Transverse colon (tissue), 4 donors: Measurements from ENCODE around the gene FKBP5. TPM values are rescaled to one million over a fixed set of nuclear protein-coding genes. Genes with fewer than 3 reads are reported as not detected.
"Not testable (repeated sequence)": the region's sequence is repeated elsewhere in the genome, so short reads cannot be mapped to it uniquely, and the experiment has no call there.

Experiments used
- DNase-seq: peaks from one replicate; pipeline ENCODE4 v3.0.0-alpha.2; 2019
- H3K27ac ChIP-seq, 4 donors: fragments of 200-600 bp; sonication (generic); 2 replicates each; pipeline ENCODE4 v1.5.1; 2016 to 2018; ENCODE audit warnings: inconsistent platforms in 4 of 4
- H3K27me3 ChIP-seq: fragments of 200-600 bp; sonication (generic); 2 replicates; pipeline ENCODE4 v1.5.1; 2017; ENCODE audit warnings: inconsistent platforms
- H3K36me3 ChIP-seq, 4 donors: fragments of 200-600 bp; sonication (generic); 2 replicates each; pipeline ENCODE4 v1.5.1; 2017 to 2019; ENCODE audit warnings: inconsistent platforms in 4 of 4
- H3K4me1 ChIP-seq, 4 donors: fragments of 200-600 bp; sonication (generic); 2 replicates each; pipeline ENCODE4 v1.5.1; 2017 to 2020; ENCODE audit warnings: inconsistent platforms in 4 of 4
- H3K4me3 ChIP-seq, 4 donors: fragments of 200-600 bp; sonication (generic); 1 replicate in 1 of 4; 2 replicates in 3 of 4; pipeline versions ENCODE4 v1.5.1 to v1.6.1; 2017 to 2019; ENCODE audit warnings: inconsistent platforms in 4 of 4
- H3K9me3 ChIP-seq, 2 donors: fragments of 200-600 bp; sonication (generic); 2 replicates each; pipeline ENCODE4 v1.5.1; 2017 to 2019; ENCODE audit warnings: inconsistent platforms in 2 of 2
- CTCF ChIP-seq, 5 experiments: fragments of 200-600 bp in 3 of 5; fragments of 450-650 bp in 2 of 5; sonication (generic) in 3 of 5; IDR thresholded peaks; 1 replicate in 2 of 5; 2 replicates in 3 of 5; pipeline ENCODE4 v1.5.1; 2016 to 2017; ENCODE audit warnings: antibody characterized with exemption in 5 of 5, inconsistent platforms in 3 of 5, mild to moderate bottlenecking in 2 of 5, moderate library complexity in 1 of 5
- EP300 ChIP-seq: sonication (generic); formaldehyde crosslinking; IDR thresholded peaks from one replicate; pipeline ENCODE4 v1.6.1; 2017; ENCODE audit warnings: antibody characterized with exemption, low read depth
- POLR2A ChIP-seq: fragments of 450-650 bp; IDR thresholded peaks from one replicate; pipeline ENCODE4 v1.6.1; 2016; ENCODE audit warnings: antibody characterized with exemption, mild to moderate bottlenecking, moderate library complexity
- POLR2AphosphoS5 ChIP-seq, 3 donors: sonication (generic); formaldehyde crosslinking; IDR thresholded peaks; one replicate each; pipeline ENCODE4 v1.6.1; 2016; ENCODE audit warnings: antibody characterized with exemption in 3 of 3
- WGBS, 2 donors: methylation state at CpG; one replicate each; pipeline ENCODE4 v1.1.5; 2018; ENCODE audit warnings: low coverage in 1 of 2; 5-methylcytosine and 5-hydroxymethylcytosine counted together
- in situ Hi-C, 4 donors: fragments of 200-750 bp; cut with MboI; loops; one replicate each; pipeline versions ENCODE4 v1.15.0 to v1.15.1; 2017; ENCODE audit warnings: low sequenced_read_pairs in 3 of 4, low pct_ligation_motif_present in 1 of 4, low pct_unique_long_range_greater_than_20kb in 1 of 4
- intact Hi-C: fragments of 100-400 bp; cut with DNase I; formaldehyde crosslinking; loops from one replicate; pipeline ENCODE4 v1.15.1; 2023; ENCODE audit warnings: low total_unique reads
- total RNA-seq, 4 donors: library from RNA; depleted of rRNA; stranded (reverse); fragments of >200 nt; gene quantifications; one replicate each; pipeline ENCODE4 v1.1.0, GENCODE V29; 2016

FKBP5 gene
- total RNA-seq, 4 donors from 2014 or later = 82.8 to 299 (median 254) TPM

- H3K27me3 ChIP-seq = no peaks in the 10 kb centered on the region
- no peaks in the 10 kb centered on the region for H3K9me3 ChIP-seq
- no peak for DNase-seq
- H3K4me1 ChIP-seq = no peaks in the 10 kb centered on the region
- H3K36me3 ChIP-seq = no peaks in the 10 kb centered on the region
- no peak overlapping the region for H3K27ac ChIP-seq
- WGBS, 2 donors = 84 to 86% methylated on average over 2 of the region's 2 CpGs
- intact Hi-C loops (no loop called here), in situ Hi-C loops (no loop called here)
- no peak for TF ChIP-seq POLR2AphosphoS5 (IDR thresholded peaks at IDR 0.05)
- TF ChIP-seq POLR2A = no peak
- no peak for TF ChIP-seq EP300
- no peak for TF ChIP-seq CTCF (IDR thresholded peaks at IDR 0.05)
- no peak overlapping the region for H3K4me3 ChIP-seq
These were observed 146.9 kb downstream of the FKBP5 start for GRCh38 chr6:35541836-35542235.

- in situ Hi-C loops = no loop called here
- intact Hi-C loops = no loop called here
- Histone ChIP-seq H3K4me3 (no peak overlapping the region), H3K4me1 (peaks cover 0 to 2% (median 0%) of the 10 kb centered on the region in 4 donors), H3K9me3 (no peaks in the 10 kb centered on the region), H3K27ac (no peak overlapping the region), H3K27me3 (no peaks in the 10 kb centered on the region), H3K36me3 (no peaks in the 10 kb centered on the region)
- no peak for DNase-seq
- WGBS, 2 donors = 70 to 80% methylated on average over 1 to 3 of the region's 3 CpGs
- no peak for TF ChIP-seq POLR2AphosphoS5 (IDR thresholded peaks at IDR 0.05)
- no peak for TF ChIP-seq CTCF (IDR thresholded peaks at IDR 0.05)
- TF ChIP-seq POLR2A = no peak
- no peak for TF ChIP-seq EP300
These were observed 149.5 kb downstream of the FKBP5 start for GRCh38 chr6:35539223-35539622.

GRCh38 chr6:35535847-35536246 lies 152.9 kb downstream of the FKBP5 start:
- H3K27me3 ChIP-seq, H3K9me3 ChIP-seq, H3K36me3 ChIP-seq, H3K27ac ChIP-seq, H3K4me1 ChIP-seq, DNase-seq, H3K4me3 ChIP-seq, in situ Hi-C loops, intact Hi-C loops: not testable (repeated sequence)
- 60 to 82% methylated on average over 2 to 6 of the region's 6 CpGs for WGBS, 2 donors

GRCh38 chr6:35534407-35535170 lies 154.1 kb downstream of the FKBP5 start:
- H3K27ac ChIP-seq = no peak overlapping the region
- WGBS, 2 donors = 43 to 54% methylated on average over 8 to 11 of the region's 11 CpGs
- H3K4me1 ChIP-seq = peaks cover 0 to 4% (median 0%) of the 10 kb centered on the region in 4 donors
- intact Hi-C loops = no loop called here
- H3K4me3 ChIP-seq = no peak overlapping the region
- in situ Hi-C loops = no loop called here
- no peaks in the 10 kb centered on the region for H3K27me3 ChIP-seq
- no peaks in the 10 kb centered on the region for H3K36me3 ChIP-seq
- no peaks in the 10 kb centered on the region for H3K9me3 ChIP-seq
- DNase-seq = no peak
- no peak for TF ChIP-seq POLR2A
- TF ChIP-seq POLR2AphosphoS5 (IDR thresholded peaks at IDR 0.05) = no peak

- WGBS, 2 donors = 61 to 86% methylated on average over 5 to 6 of the region's 6 CpGs
- Histone ChIP-seq H3K36me3 (no peaks in the 10 kb centered on the region), H3K27me3 (no peaks in the 10 kb centered on the region), H3K9me3 (no peaks in the 10 kb centered on the region), H3K27ac (no peak overlapping the region), H3K4me1 (peaks cover 0 to 4% (median 0%) of the 10 kb centered on the region in 4 donors), H3K4me3 (no peak overlapping the region)
- DNase-seq = no peak
- in situ Hi-C loops = no loop called here
- intact Hi-C loops = no loop called here
- TF ChIP-seq EP300 (no peak), POLR2AphosphoS5 (IDR thresholded peaks at IDR 0.05) (no peak), POLR2A (no peak), CTCF (IDR thresholded peaks at IDR 0.05) (no peak)
These were observed 154.7 kb downstream of the FKBP5 start for GRCh38 chr6:35533981-35534380.
